NCI-H187 treated with DMSO at 0.1 percent for 48 hours (cell line): ENCODE results near the gene NDUFS6.

Experiments
- DNase-seq: peaks from one replicate; lab custom pipeline; 2025; lab: John Stamatoyannopoulos, UW

The NDUFS6 gene

DNA sequence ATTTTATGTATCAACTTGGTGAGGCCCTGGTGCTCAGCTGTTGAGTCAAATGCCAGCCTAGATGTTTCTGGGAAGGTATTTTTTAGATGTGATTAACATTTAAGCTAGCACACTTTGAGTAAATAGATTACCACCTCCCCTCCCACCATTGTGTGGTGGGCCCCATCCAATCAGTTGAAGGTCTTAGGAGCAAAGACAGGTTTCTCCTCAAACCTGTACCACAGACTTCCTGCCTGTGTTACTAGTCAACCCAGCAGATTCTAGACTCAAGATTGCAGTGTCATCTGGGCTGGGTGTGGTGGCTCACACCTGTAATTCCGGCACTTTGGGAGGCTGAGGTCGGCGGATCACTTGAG lies 35.3 kb upstream of the NDUFS6 start:
- no peak for DNase-seq

DNA sequence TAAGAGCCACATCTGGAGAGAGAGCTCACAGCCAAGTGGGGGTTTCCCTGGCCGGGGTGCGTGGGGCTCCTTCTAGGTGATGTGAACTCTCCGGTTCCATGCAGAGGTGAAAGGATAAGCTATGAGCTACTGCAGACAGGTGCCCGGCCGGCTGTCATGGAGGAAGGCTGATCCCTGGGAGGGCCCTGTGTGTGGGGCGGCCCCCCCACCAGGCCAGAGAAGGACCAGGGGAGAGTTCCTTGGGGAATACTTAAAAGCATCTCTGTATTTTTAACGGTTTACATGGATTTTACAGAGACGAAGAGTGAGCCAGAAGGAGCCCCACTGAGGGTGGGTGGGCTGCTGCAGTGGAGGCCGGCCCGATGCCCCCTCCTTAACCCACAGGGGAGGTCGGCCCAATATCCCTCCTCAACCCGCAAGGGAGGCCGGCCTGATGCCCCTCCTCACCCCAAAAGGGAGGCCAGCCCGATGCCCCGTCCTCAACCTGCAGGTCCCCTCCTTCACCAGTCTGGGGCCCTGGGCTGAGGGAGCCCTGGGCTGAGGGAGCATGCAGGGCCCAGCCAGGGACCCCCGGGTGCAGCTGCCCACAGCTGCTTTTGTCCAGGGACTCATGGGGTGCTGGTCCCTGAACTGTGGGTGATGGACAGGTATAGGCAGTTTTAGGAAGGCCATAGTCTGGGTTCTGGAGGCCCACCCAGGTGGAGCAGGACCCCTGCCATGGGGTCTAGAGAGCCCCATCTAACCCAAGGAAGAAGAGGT lies 33.5 kb upstream of the NDUFS6 start:
- DNase-seq: no peak

GRCh38 chr5:1768283-1769000 lies 32.8 kb upstream of the NDUFS6 start:
- no peak for DNase-seq

- no peak for DNase-seq
Observed at GRCh38 chr5:1769017-1769640, 32.1 kb upstream of the NDUFS6 start.

- DNase-seq: no peak
Observed at GRCh38 chr5:1769752-1770442, 31.3 kb upstream of the NDUFS6 start.

DNA sequence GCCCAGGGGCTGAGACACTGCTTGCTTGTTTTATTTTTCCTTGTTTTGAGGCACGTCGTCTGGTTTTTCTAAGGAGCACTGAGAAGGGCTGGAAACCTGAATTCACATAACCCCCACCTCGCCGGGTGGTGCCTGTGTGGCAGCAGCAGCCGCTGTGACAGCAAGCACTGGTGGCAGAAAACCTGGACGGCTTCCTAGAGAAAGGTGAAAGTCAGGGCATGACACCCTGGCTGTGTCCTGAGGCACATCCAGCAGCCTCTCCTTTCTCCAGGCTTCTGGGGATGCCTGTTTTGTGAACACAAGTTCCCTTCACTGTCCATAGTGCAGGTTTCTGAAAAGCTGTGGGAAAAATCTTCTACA lies 30.8 kb upstream of the NDUFS6 start:
- no peak for DNase-seq

- no peak for DNase-seq
Observed at GRCh38 chr5:1771149-1772065, 29.8 kb upstream of the NDUFS6 start.

- DNase-seq: no peak
Observed at GRCh38 chr5:1772634-1773033, 28.6 kb upstream of the NDUFS6 start.

- no peak for DNase-seq
Observed at GRCh38 chr5:1776831-1777230, 24.4 kb upstream of the NDUFS6 start.

- DNase-seq: no peak
Observed at GRCh38 chr5:1777281-1778137, 23.7 kb upstream of the NDUFS6 start.

DNA sequence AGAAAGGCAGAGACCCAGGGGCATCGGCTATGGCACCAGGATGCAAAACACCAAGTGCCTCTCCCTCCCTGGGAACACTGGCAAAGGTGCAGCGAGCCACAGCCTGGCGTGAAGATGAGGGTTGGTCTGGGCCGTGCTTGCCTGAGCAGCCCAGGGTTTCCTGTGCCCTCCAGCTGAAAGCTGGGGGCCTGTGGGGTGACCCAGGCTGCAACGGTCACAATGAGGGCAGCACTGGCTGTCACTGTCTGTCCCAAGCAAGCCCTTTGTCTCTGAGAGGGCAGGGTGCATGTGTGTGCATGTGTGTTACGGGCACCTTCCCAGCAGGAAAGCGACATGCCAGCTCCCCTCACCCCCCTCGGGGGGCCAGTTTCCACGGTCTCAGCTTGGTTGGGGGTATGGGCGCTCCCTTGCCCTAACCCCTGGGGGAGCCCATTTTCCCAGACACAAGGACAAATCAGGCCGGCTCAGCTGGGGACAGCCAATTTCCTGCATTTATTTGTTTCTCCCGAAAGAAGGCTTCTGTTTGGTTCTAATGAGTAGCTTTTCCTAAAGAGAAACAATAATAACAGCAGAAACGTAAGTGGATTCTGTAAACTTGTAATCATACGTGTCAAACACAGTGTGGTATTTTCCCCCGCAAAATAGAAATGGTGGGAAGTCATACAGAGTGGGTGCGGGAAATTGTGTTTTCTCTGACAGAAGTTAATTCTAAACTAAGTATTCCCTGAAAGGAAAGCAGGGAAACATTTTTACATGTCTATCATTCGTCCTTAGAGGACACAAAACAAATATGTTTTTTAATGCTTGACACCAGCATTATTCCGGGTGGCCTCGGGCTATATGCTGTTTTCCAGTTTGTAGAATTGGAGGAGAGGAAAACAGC lies 22.8 kb upstream of the NDUFS6 start:
- DNase-seq: no peak

GRCh38 chr5:1779021-1779680 lies 22.1 kb upstream of the NDUFS6 start:
- no peak for DNase-seq

GRCh38 chr5:1779782-1780613 lies 21.2 kb upstream of the NDUFS6 start:
- DNase-seq: no peak

GRCh38 chr5:1780614-1780930 lies 20.6 kb upstream of the NDUFS6 start:
- DNase-seq: no peak

- DNase-seq: no peak
Observed at GRCh38 chr5:1781107-1781506, 20.1 kb upstream of the NDUFS6 start.

DNA sequence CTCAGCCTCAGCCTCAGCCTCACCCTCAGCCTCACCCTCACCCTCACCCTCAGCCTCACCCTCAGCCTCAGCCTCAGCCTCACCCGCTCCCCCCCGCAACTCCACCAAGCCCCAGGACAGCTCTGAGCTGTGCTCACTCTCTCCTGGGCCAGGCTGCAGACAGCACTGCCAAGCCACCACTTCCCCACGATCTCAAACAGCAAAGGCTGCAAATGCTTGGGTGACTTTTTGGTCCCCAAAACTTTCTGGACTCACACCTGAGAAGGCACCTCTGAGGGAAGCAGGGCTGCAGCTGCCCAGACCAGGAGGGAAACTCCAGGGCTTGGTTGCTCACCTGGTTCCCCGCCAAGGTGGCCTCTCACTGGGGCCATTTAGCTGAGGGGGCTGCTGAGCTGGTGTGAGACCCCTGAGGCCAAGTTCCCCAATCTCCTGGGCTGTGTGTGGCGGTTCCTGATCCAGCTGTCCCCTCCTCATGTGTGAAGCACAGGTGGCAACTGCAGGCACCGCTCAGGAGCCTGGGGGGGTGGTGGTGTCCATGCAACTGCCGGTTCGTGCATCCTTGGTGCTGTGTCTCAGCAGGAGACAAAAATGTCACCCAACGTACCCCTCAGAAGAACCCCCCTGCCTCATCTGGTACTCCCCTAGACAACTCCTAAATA lies 19.4 kb upstream of the NDUFS6 start:
- no peak for DNase-seq

DNA sequence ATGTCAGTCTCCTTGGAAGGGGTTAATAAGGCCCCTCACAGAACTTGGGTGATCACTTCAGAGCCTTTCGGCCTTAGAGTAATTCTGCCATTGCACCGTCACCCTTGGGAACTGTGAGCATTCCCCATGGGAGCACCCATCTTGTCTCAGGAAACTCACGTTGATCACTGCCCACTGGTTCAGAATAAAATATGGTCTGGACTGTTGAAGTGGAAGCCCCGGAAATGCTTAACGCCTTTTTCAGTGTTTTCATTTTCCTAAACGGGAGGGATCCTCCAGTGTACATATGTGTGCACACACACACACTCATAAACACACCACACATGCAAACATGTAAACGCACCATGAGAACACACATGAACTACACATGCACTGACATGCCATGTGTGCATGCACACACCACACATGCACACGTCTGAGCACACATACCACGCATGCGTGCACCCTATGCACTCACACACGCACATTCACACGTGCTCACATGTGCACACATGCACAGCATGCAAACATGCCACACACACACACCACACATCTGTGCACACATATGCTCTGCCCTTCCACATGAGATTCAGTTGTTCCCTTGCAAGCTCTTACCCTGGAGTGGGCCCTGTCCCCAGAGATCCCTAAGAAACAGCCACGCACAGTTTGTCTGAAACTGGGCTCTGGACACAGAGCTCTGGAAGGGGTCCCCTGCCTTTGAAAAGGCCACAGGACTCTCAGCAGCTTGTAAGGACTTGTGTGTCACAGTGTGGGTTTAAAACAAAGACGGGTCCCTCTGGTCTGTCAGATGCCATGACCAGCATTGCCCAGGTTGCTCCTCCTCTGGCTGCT lies 18.6 kb upstream of the NDUFS6 start:
- no peak for DNase-seq
